Fibroblast of lung (primary cell): Measurements from ENCODE around the gene TSEN2. TPM values are rescaled to one million over a fixed set of nuclear protein-coding genes. Genes with fewer than 3 reads are reported as not detected.

Experiments
- DNase-seq, 2 donors: peaks; one replicate each; pipeline versions ENCODE4 v3.0.0 to v3.0.0-alpha.2; 2010; ENCODE audit warnings: low read depth in 2 of 2
- H2AFZ ChIP-seq: 2 replicates; pipeline ENCODE4 v1.5.1; 2012; ENCODE audit warnings: low read length, control low read depth, inconsistent platforms
- H3K27ac ChIP-seq: 2 replicates; pipeline ENCODE4 v1.5.1; 2011; ENCODE audit warnings: low read length, control low read depth; ENCODE audit not compliant: insufficient read depth
- H3K27me3 ChIP-seq: 2 replicates; pipeline ENCODE4 v1.5.1; 2011; ENCODE audit warnings: mild to moderate bottlenecking, low read length; ENCODE audit not compliant: control insufficient read depth, insufficient read depth
- H3K36me3 ChIP-seq: 2 replicates; pipeline ENCODE4 v1.5.1; 2011; ENCODE audit warnings: low read length; ENCODE audit not compliant: control insufficient read depth, insufficient read depth
- H3K4me1 ChIP-seq: 2 replicates; pipeline ENCODE4 v1.5.1; 2011; ENCODE audit warnings: low read length; ENCODE audit not compliant: control insufficient read depth, insufficient read depth; ENCODE audit errors: extremely low read depth
- H3K4me2 ChIP-seq: 2 replicates; pipeline ENCODE4 v1.5.1; 2011; ENCODE audit warnings: low read length, control low read depth; ENCODE audit not compliant: insufficient read depth; ENCODE audit errors: extremely low read depth
- H3K4me3 ChIP-seq, 4 experiments: fragments of 200-600 bp in 1 of 4; sonication (generic) in 1 of 4; replicated peaks in 1 of 4; 2 replicates each; pipeline ENCODE4 v1.5.1; 2011 to 2016; ENCODE audit warnings: low read length in 4 of 4, low read depth in 3 of 4, mild to moderate bottlenecking in 3 of 4, control low read depth in 2 of 4, inconsistent platforms in 1 of 4, mixed read lengths in 1 of 4; ENCODE audit not compliant: insufficient read depth in 1 of 4; ENCODE audit errors: control extremely low read depth in 1 of 4
- H3K79me2 ChIP-seq: 2 replicates; pipeline ENCODE4 v1.5.1; 2012; ENCODE audit warnings: mild to moderate bottlenecking, low read length, inconsistent platforms; ENCODE audit not compliant: control insufficient read depth, insufficient read depth
- H3K9ac ChIP-seq: 2 replicates; pipeline ENCODE4 v1.5.1; 2011; ENCODE audit warnings: mild to moderate bottlenecking, low read length, control low read depth; ENCODE audit not compliant: insufficient read depth
- H3K9me3 ChIP-seq: 2 replicates; pipeline ENCODE4 v1.5.1; 2012; ENCODE audit warnings: low read depth, low read length; ENCODE audit not compliant: control insufficient read depth, insufficient read depth
- H4K20me1 ChIP-seq: 2 replicates; pipeline ENCODE4 v1.5.1; 2011; ENCODE audit warnings: low read length; ENCODE audit not compliant: control insufficient read depth, insufficient read depth; ENCODE audit errors: extremely low read depth
- CTCF ChIP-seq, 2 donors: IDR thresholded peaks in 1 of 2; conservative IDR thresholded peaks in 1 of 2; 1 replicate in 1 of 2; 2 replicates in 1 of 2; pipeline ENCODE4 v1.5.1; 2011 to 2012; ENCODE audit warnings: low read length in 2 of 2, control low read depth in 1 of 2, inconsistent platforms in 1 of 2, low read depth in 1 of 2, mild to moderate bottlenecking in 1 of 2
- EZH2 ChIP-seq: IDR thresholded peaks from 2 replicates; pipeline ENCODE4 v1.5.1; 2012; ENCODE audit warnings: low read length, control low read depth, mild to moderate bottlenecking; ENCODE audit errors: missing control alignments
- polyA minus RNA-seq: library from RNA; depleted of rRNA, polyadenylated mRNA; stranded (reverse); fragments of >200 nt; gene quantifications from 2 replicates; pipeline ENCODE4 v1.2.3, GENCODE V29; 2011; ENCODE audit warnings: low replicate concordance
- polyA plus RNA-seq, 2 donors: library from polyadenylated mRNA; depleted of rRNA in 1 of 2; stranded (reverse) in 1 of 2; unstranded in 1 of 2; fragments of >200 nt; gene quantifications; 2 replicates each; pipeline ENCODE4 v1.2.1, GENCODE V29; 2011 to 2012; ENCODE audit warnings: missing spikeins in 1 of 2
- total RNA-seq: library from RNA; depleted of rRNA; stranded (reverse); fragments of >200 nt; gene quantifications from 2 replicates; pipeline ENCODE4 v1.2.1, GENCODE V29; 2014

The TSEN2 gene
- total RNA-seq, result 14.4 and 15.7 TPM in 2 replicates
- 9.8 and 12.3 TPM in 2 replicates for polyA plus RNA-seq
- polyA plus RNA-seq (2012), result 8.7 and 11.6 TPM in 2 replicates
- 2.8 and 2.9 TPM in 2 replicates for polyA minus RNA-seq

- peak within 1 kb of the TSS; percentile 68 for H3K9ac ChIP-seq
- DNase-seq, result peak; percentile 88 to 94
- peak within 1 kb of the TSS; percentile 51 for H3K27ac ChIP-seq
- no peaks in the 10 kb centered on the region for H3K36me3 ChIP-seq
- peaks cover 9% of the 10 kb centered on the region for H3K4me1 ChIP-seq
- H3K27me3 ChIP-seq, result no peaks in the 10 kb centered on the region
- peak within 1 kb of the TSS; percentile 91 for H2AFZ ChIP-seq
- H3K4me2 ChIP-seq, result peak within 1 kb of the TSS; percentile 94
- H3K4me3 ChIP-seq, result peak within 1 kb of the TSS; percentile 75 to 93 (median 86)
- peaks cover 2% of the 10 kb centered on the region for H3K79me2 ChIP-seq
- H3K9me3 ChIP-seq, result no peaks in the 10 kb centered on the region
- TF ChIP-seq CTCF (conservative IDR thresholded peaks at IDR 0.05 in 1 of 2, IDR thresholded peaks at IDR 0.05 in 1 of 2; ENCODE audit: low read depth in 1 of 2, low read length in 2 of 2), result peak; percentile 23 to 24
- TF ChIP-seq EZH2, result no peak
- no peaks in the 10 kb centered on the region for H4K20me1 ChIP-seq
Observed at GRCh38 chr3:12484198-12484982, at the start of gene TSEN2. TSS of gene TSEN2 (plus strand) at chr3:12484480. CDS start at chr3:12489801, 5,321 bp downstream.

GRCh38 chr3:12436514-12437220 is 47.6 kb upstream of the TSEN2 start:
- no peaks in the 10 kb centered on the region for H3K36me3 ChIP-seq
- no peaks in the 10 kb centered on the region for H3K9me3 ChIP-seq
- H3K4me1 ChIP-seq, result peaks cover 20% of the 10 kb centered on the region
- H3K27ac ChIP-seq, result peak overlapping the region; percentile 24
- H3K4me2 ChIP-seq, result peak overlapping the region; percentile 70
- DNase-seq, result peak; percentile 78 to 87
- H2AFZ ChIP-seq, result no peak overlapping the region
- no peaks in the 10 kb centered on the region for H4K20me1 ChIP-seq
- no peak overlapping the region for H3K9ac ChIP-seq
- peak overlapping the region in 1 of 4 experiments; percentile 32 for H3K4me3 ChIP-seq
- TF ChIP-seq CTCF (conservative IDR thresholded peaks at IDR 0.05 in 1 of 2, IDR thresholded peaks at IDR 0.05 in 1 of 2; ENCODE audit: low read depth in 1 of 2, low read length in 2 of 2), result no peak
- TF ChIP-seq EZH2, result no peak
- H3K27me3 ChIP-seq, result no peaks in the 10 kb centered on the region
- H3K79me2 ChIP-seq, result no peaks in the 10 kb centered on the region

- H3K79me2 ChIP-seq, result no peaks in the 10 kb centered on the region
- H3K9me3 ChIP-seq, result no peaks in the 10 kb centered on the region
- peaks cover 20% of the 10 kb centered on the region for H3K4me1 ChIP-seq
- no peak for DNase-seq
- no peak overlapping the region for H3K9ac ChIP-seq
- TF ChIP-seq CTCF (conservative IDR thresholded peaks at IDR 0.05 in 1 of 2, IDR thresholded peaks at IDR 0.05 in 1 of 2; ENCODE audit: low read depth in 1 of 2, low read length in 2 of 2) (no peak), EZH2 (no peak)
- H3K4me2 ChIP-seq, result peak overlapping the region; percentile 70
- H2AFZ ChIP-seq, result no peak overlapping the region
- peak overlapping the region in 1 of 4 experiments; percentile 32 for H3K4me3 ChIP-seq
- H3K27me3 ChIP-seq, result no peaks in the 10 kb centered on the region
- H3K36me3 ChIP-seq, result no peaks in the 10 kb centered on the region
- no peak overlapping the region for H3K27ac ChIP-seq
- H4K20me1 ChIP-seq, result no peaks in the 10 kb centered on the region
Observed at GRCh38 chr3:12437221-12437605, 47.1 kb upstream of the TSEN2 start.
